Heart left ventricle (tissue), 16 donors: ENCODE data around the gene SLC47A1. TPM values are rescaled to one million over a fixed set of nuclear protein-coding genes. Genes with fewer than 3 reads are reported as not detected.

Experiments
- ATAC-seq, 4 donors: fragments of 200-7000 bp; cut with Tn5 transposase; one replicate each; pipeline ENCODE4 v1.9.1; 2020 to 2022; ENCODE audit warnings: moderate library complexity in 4 of 4, mild to moderate bottlenecking in 3 of 4, moderate number of reproducible peaks in 1 of 4
- DNase-seq, 5 donors: peaks; one replicate each; pipeline ENCODE4 v3.0.0-alpha.2; 2020
- H3K27ac ChIP-seq, 12 donors: fragments of 200-600 bp; sonication (generic) in 4 of 12; one replicate each; pipeline versions ENCODE4 v1.5.0 to v1.8.0; 2016 to 2022; ENCODE audit warnings: mild to moderate bottlenecking in 2 of 12
- H3K27me3 ChIP-seq, 9 donors: fragments of 200-600 bp; sonication (generic) in 2 of 9; one replicate each; pipeline versions ENCODE4 v1.5.1 to v1.8.0; 2016 to 2022; ENCODE audit warnings: mild to moderate bottlenecking in 3 of 9
- H3K36me3 ChIP-seq, 9 donors: fragments of 200-600 bp; sonication (generic) in 2 of 9; one replicate each; pipeline versions ENCODE4 v1.5.0 to v1.8.0; 2018 to 2022; ENCODE audit warnings: mild to moderate bottlenecking in 2 of 9
- H3K4me1 ChIP-seq, 12 donors: fragments of 200-600 bp; sonication (generic) in 4 of 12; one replicate each; pipeline versions ENCODE4 v1.5.0 to v1.8.0; 2016 to 2022; ENCODE audit warnings: mild to moderate bottlenecking in 3 of 12
- H3K4me3 ChIP-seq, 12 donors: fragments of 200-600 bp; sonication (generic) in 4 of 12; one replicate each; pipeline versions ENCODE4 v1.5.0 to v1.8.0; 2017 to 2022; ENCODE audit warnings: mild to moderate bottlenecking in 9 of 12, moderate library complexity in 4 of 12
- H3K9me3 ChIP-seq, 12 donors: fragments of 200-600 bp; sonication (generic) in 4 of 12; one replicate each; pipeline versions ENCODE4 v1.5.0 to v1.8.0; 2016 to 2022; ENCODE audit warnings: mild to moderate bottlenecking in 1 of 12
- POLR2A ChIP-seq, 2 donors: fragments of 450-650 bp; IDR thresholded peaks; one replicate each; pipeline ENCODE4 v1.6.1; 2017; ENCODE audit warnings: antibody characterized with exemption in 2 of 2, mild to moderate bottlenecking in 2 of 2, moderate library complexity in 2 of 2
- WGBS, 4 donors: extraction: QIAGEN DNeasy Blood & Tissue Kit in 2 of 4; methylation state at CpG; one replicate each; pipeline versions ENCODE4 v1.1.5 to v1.1.7; 2013 to 2018; 5-methylcytosine and 5-hydroxymethylcytosine counted together
- intact Hi-C, 10 donors: fragments of 100-400 bp; cut with DNase I; formaldehyde crosslinking; loops; one replicate each; pipeline versions ENCODE4 v1.11.1 to v1.14.2; 2022
- long read RNA-seq, 3 donors: library from polyadenylated mRNA; unstranded; transcript quantifications; one replicate each; pipeline ENCODE4 v2.0.0, GENCODE V29; 2020 to 2021
- polyA plus RNA-seq, 2 donors: library from polyadenylated mRNA; stranded (reverse); fragments of 200-250 nt; gene quantifications; one replicate each; pipeline ENCODE4 v1.2.3, GENCODE V29; 2013
- total RNA-seq, 9 donors: library from RNA; depleted of rRNA in 2 of 9; stranded (reverse); fragments of >200 nt in 2 of 9; fragmentation: NEBNext Ultra II Directional in 3 of 9; extraction: Animal tissue kit (Norgen Biotek cat#: 25700) in 3 of 9; gene quantifications; one replicate each; pipeline versions ENCODE4 v1.1.0 to v1.2.4, GENCODE V29; 2016 to 2023
- TF ChIP-seq, protein P1 (sequence below), 12 donors: fragments of 200-600 bp; sonication (generic) in 4 of 12; IDR thresholded peaks; one replicate each; pipeline versions ENCODE4 v1.5.0 to v1.8.0; 2018 to 2022; ENCODE audit warnings: antibody characterized with exemption in 12 of 12, mild to moderate bottlenecking in 5 of 12
- donor health status: ischemic (EF 13 %, LVEDD 7.1; RV severe dilation, severe dysfunction).
- donor health status: healthy with polysubstance abuse.
- donor health status: DM: no; HTN: yes; CAD: no.
- donor health status: DM: no; HTN: no; CAD: no.
- donor health status: ischemic (EF 25% LVEDD 6.9; RV normal size, moderate dysfunction).
- donor health status: ischemic (EF 25% LVEDD 5.7; RV mildly dilated, moderate dysfunction).
- donor health status: healthy.
- donor health status: DM: yes; HTN: yes; CAD: no.
- donor health status: ischemic (EF 35%, LVEDD 5.7; RV mildly dilated, moderate dysfunction).
- donor health status: nonischemic (EF 11% LVEDD 7.7; RV severe dilation, severe dysfunction).
- donor health status: DM: yes; HTN: yes; CAD: no.
- donor health status: PGD.
- donor health status: ischemic (EF 29% LVEDD 5.4; RV normal size, mild dysfunction).
- donor health status: nonischemic (EF 23%, LVEDD 6.1; RV moderate dilation, normal function).

Gene SLC47A1, protein sequence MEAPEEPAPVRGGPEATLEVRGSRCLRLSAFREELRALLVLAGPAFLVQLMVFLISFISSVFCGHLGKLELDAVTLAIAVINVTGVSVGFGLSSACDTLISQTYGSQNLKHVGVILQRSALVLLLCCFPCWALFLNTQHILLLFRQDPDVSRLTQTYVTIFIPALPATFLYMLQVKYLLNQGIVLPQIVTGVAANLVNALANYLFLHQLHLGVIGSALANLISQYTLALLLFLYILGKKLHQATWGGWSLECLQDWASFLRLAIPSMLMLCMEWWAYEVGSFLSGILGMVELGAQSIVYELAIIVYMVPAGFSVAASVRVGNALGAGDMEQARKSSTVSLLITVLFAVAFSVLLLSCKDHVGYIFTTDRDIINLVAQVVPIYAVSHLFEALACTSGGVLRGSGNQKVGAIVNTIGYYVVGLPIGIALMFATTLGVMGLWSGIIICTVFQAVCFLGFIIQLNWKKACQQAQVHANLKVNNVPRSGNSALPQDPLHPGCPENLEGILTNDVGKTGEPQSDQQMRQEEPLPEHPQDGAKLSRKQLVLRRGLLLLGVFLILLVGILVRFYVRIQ
- total RNA-seq (10 to 100 TPM in 7 of 9 donors, 1 to 10 TPM in 2; 5.8 to 25.5 (median 12.4) TPM), polyA plus RNA-seq (1 to 10 TPM; 1.8 to 9.1 TPM)
- long read RNA-seq, donor 1, transcript SLC47A1-201 (17 exons, 3,280 nt): major isoform, 13 of 35 reads
- long read RNA-seq, donor 1, partial matches to known transcripts: 4 of 35 reads
- long read RNA-seq, donor 1, other reads (novel, unspliced or antisense): 17 of 35 reads
- long read RNA-seq, donor 2, transcript SLC47A1-201 (17 exons, 3,280 nt): major isoform, 17 of 40 reads
- long read RNA-seq, donor 2, partial matches to known transcripts: 2 of 40 reads
- long read RNA-seq, donor 2, other reads (novel, unspliced or antisense): 20 of 40 reads
- long read RNA-seq, donor 3, transcript SLC47A1-201 (17 exons, 3,280 nt): major isoform, 14 of 26 reads
- long read RNA-seq, donor 3, partial matches to known transcripts: 2 of 26 reads
- long read RNA-seq, donor 3, other reads (novel, unspliced or antisense): 10 of 26 reads

DNA sequence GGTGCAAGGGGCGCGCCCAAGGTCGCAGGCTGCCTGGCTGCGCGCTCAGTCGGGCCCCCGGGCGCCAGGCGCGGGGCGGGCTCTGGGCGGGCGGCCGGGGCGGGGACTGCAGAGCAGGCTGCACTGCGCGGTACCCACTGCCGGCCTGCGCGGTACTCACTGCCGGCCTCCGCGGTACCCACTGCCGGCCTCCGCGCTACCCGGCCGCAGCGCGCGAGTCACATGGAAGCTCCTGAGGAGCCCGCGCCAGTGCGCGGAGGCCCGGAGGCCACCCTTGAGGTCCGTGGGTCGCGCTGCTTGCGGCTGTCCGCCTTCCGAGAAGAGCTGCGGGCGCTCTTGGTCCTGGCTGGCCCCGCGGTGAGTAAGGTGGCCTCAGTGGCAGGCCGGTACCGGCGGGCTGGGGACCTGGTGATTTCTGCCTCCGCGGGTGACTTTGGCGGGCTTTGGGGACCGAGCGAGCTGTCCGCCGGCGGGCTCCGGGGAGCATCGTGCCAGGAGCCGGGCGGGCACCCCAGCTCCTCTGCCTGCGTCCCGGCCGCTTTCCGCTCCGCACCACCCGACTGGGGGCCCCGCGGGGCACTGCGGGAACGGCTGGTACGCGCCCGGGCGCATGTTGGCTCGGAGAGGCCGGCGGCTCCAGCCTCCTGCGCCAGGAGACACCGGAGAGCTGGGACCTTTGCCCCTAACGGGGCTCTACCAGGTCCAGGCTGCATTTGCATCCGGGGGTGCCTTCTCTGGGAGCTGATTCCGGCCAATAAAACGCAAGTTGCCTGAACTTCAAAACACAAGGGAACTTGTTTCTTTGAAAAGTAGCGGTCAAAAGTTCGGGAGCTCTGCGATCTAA, at the start of gene SLC47A1:
TSS of gene SLC47A1 (plus strand) at position 137 of the 844 bp plus-strand sequence. CDS start at position 223, 86 bp downstream.
- intact Hi-C loops: loop anchor here in 1 of 10 donors (5.0 kb wide), 1 partner anchor 223 kb away; no protein-coding TSS in a partner anchor
- WGBS, 4 donors: 0 to 4% (median 1%) methylated on average over 18 to 87 of the region's 87 CpGs
- H3K4me1 ChIP-seq: peaks cover 0 to 22% (median 3%) of the 10 kb centered on the region in 12 donors
- no peaks in the 10 kb centered on the region for H3K36me3 ChIP-seq
- peaks cover 0 to 36% (median 4%) of the 10 kb centered on the region in 9 donors for H3K27me3 ChIP-seq
- ATAC-seq (peak; percentile 46 to 95 (median 91)), DNase-seq (peak in 4 of 5 donors; percentile 35 to 66 (median 58))
- no peak for TF ChIP-seq POLR2A (IDR thresholded peaks at IDR 0.05)
- TF ChIP-seq, protein P1, sequence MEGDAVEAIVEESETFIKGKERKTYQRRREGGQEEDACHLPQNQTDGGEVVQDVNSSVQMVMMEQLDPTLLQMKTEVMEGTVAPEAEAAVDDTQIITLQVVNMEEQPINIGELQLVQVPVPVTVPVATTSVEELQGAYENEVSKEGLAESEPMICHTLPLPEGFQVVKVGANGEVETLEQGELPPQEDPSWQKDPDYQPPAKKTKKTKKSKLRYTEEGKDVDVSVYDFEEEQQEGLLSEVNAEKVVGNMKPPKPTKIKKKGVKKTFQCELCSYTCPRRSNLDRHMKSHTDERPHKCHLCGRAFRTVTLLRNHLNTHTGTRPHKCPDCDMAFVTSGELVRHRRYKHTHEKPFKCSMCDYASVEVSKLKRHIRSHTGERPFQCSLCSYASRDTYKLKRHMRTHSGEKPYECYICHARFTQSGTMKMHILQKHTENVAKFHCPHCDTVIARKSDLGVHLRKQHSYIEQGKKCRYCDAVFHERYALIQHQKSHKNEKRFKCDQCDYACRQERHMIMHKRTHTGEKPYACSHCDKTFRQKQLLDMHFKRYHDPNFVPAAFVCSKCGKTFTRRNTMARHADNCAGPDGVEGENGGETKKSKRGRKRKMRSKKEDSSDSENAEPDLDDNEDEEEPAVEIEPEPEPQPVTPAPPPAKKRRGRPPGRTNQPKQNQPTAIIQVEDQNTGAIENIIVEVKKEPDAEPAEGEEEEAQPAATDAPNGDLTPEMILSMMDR (IDR thresholded peaks at IDR 0.05): no peak
- peak within 1 kb of the TSS; percentile 41 to 88 (median 66) for H3K4me3 ChIP-seq
- H3K27ac ChIP-seq: peak within 1 kb of the TSS in 6 of 12 donors; percentile 34 to 67 (median 46)
- H3K9me3 ChIP-seq: no peaks in the 10 kb centered on the region

DNA sequence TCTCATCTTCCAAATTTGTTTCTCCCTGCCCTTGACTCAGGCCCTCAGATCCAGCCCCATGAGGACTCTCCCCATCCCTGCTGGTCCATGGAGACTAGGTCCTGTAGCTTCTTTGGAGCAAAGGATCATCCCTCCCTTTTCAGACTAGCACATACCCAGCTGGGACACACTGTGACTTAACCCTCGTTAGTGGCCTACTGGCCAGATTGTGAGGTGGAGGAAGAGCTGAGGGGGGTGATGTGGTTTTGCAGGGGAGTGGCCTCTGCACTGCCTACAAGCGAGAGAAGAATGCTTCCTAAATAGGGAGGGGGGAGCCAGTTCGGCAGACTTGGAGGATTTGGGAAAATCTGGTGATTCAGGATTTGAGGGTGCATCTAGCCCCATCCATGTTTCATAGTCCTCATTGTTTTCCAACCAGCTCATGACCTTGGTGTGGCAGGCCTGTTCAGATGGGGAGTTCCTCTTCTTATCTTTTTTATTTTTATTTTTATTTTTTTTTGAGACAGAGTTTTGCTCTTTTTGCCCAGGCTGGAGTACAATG, 47.8 kb upstream of the SLC47A1 start:
- DNase-seq (no peak), ATAC-seq (no peak)
- no peak overlapping the region for H3K27ac ChIP-seq
- no peaks in the 10 kb centered on the region for H3K9me3 ChIP-seq
- peaks cover 0 to 9% (median 0%) of the 10 kb centered on the region in 12 donors for H3K4me1 ChIP-seq
- no peaks in the 10 kb centered on the region for H3K36me3 ChIP-seq
- 84 to 91% (median 85%) methylated on average over 3 of the region's 3 CpGs for WGBS, 4 donors
- H3K4me3 ChIP-seq: no peak overlapping the region
- H3K27me3 ChIP-seq: no peaks in the 10 kb centered on the region
- TF ChIP-seq POLR2A (IDR thresholded peaks at IDR 0.05): no peak
- TF ChIP-seq, protein P1 (IDR thresholded peaks at IDR 0.05): no peak
- intact Hi-C loops: no loop called here

DNA sequence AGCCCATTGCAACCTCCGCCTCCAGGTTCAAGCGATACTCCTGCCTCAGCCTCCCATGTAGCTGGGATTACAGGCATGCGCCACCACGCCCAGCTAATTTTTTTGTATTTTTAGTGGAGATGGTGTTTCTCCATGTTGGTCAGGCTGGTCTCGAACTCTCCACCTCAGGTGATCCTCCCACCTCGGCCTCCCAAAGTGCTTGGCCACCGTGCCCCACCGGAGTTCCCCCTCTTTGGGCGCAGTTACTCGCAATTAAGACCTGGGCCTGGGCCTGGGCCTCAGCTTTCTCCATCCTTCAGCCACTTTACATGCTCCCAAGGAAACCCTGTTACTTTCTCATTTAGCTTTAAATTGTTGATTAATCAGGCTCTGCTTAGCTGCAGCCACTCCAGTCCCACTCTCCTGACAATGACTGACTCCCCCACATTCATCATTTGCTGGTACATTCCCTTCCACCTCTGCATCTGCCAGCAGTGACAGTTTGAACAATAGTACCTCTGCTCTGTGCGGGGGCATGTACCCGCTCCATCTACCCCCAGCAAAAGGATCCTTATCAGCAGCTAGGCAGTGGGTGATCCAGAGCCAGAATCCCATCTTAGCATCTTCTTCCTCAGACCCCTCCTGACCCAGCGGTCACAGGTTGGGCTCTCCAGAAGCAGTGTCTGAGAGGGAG, 47.2 kb upstream of the SLC47A1 start:
- Histone ChIP-seq H3K4me1 (peaks cover 0 to 9% (median 0%) of the 10 kb centered on the region in 12 donors), H3K27ac (peak overlapping the region in 1 of 12 donors; percentile 32), H3K36me3 (no peaks in the 10 kb centered on the region), H3K9me3 (no peaks in the 10 kb centered on the region), H3K4me3 (no peak overlapping the region), H3K27me3 (no peaks in the 10 kb centered on the region)
- DNase-seq (no peak), ATAC-seq (no peak)
- intact Hi-C loops: no loop called here
- WGBS, 4 donors: 96 to 98% (median 96%) methylated on average over 13 of the region's 13 CpGs
- no peak for TF ChIP-seq POLR2A (IDR thresholded peaks at IDR 0.05)
- TF ChIP-seq, protein P1 (IDR thresholded peaks at IDR 0.05): no peak
